H1 (cell line): ENCODE results near the gene NXN. TPM values are rescaled to one million over a fixed set of nuclear protein-coding genes. Genes with fewer than 3 reads are reported as not detected.

Experiments used
- CTCF ChIA-PET: fragments of 300-600 bp; sonication (Branson Sonifier 250); formaldehyde crosslinking; loops from one replicate; lab custom pipeline; 2021; ENCODE audit not compliant: partially characterized antibody; lab: Charles Lee
- POLR2A ChIA-PET: fragments of 300-600 bp; sonication (Branson Sonifier 250); formaldehyde crosslinking; loops from one replicate; lab custom pipeline; 2021; ENCODE audit warnings: inconsistent platforms; ENCODE audit not compliant: partially characterized antibody; lab: Charles Lee
- DNase-seq, 2 experiments: peaks; one replicate each; pipeline versions ENCODE4 v3.0.0 to v3.0.0-alpha.2; 2010 to 2022; ENCODE audit warnings: low spot score in 2 of 2, low read depth in 1 of 2, mixed read lengths in 1 of 2
- FAIRE-seq: peaks from 2 replicates; lab custom pipeline; 2011; peaks lifted over from hg19 to GRCh38; lab: Jason Lieb, UNC
- H2AFZ ChIP-seq: 2 replicates; pipeline ENCODE4 v1.8.1; 2012; ENCODE audit warnings: low read length, inconsistent platforms
- H2AK5ac ChIP-seq: 2 replicates; pipeline ENCODE4 v1.6.1; 2013; ENCODE audit warnings: low read depth, low read length
- H2BK120ac ChIP-seq: replicated peaks from 2 replicates; pipeline ENCODE3; 2013; ENCODE audit warnings: low read depth, low read length, inconsistent platforms
- H2BK12ac ChIP-seq: 2 replicates; pipeline ENCODE4 v1.6.1; 2013; ENCODE audit warnings: low read depth, low read length
- H2BK15ac ChIP-seq: 2 replicates; pipeline ENCODE4 v1.6.1; 2013; ENCODE audit warnings: low read length
- H2BK20ac ChIP-seq: 2 replicates; pipeline ENCODE4 v1.6.1; 2013; ENCODE audit warnings: low read length
- H2BK5ac ChIP-seq: 2 replicates; pipeline ENCODE4 v1.6.1; 2013; ENCODE audit warnings: low read depth, low read length
- H3K14ac ChIP-seq: 2 replicates; pipeline ENCODE4 v1.6.1; 2013; ENCODE audit warnings: inconsistent platforms; ENCODE audit not compliant: insufficient read length
- H3K18ac ChIP-seq: 2 replicates; pipeline ENCODE4 v1.6.1; 2013; ENCODE audit warnings: low read length; ENCODE audit errors: extremely low read depth
- H3K23ac ChIP-seq: 2 replicates; pipeline ENCODE4 v1.6.1; 2013; ENCODE audit warnings: inconsistent platforms; ENCODE audit not compliant: insufficient read length
- H3K23me2 ChIP-seq: 2 replicates; pipeline ENCODE4 v1.6.1; 2013; ENCODE audit warnings: low read depth, low read length
- H3K27ac ChIP-seq: 2 replicates; pipeline ENCODE4 v1.6.1; 2011; ENCODE audit warnings: low read depth, low read length, inconsistent platforms
- H3K27me3 ChIP-seq, 4 experiments: replicated peaks in 1 of 4; 1 replicate in 1 of 4; 2 replicates in 3 of 4; pipeline versions ENCODE4 v1.6.1 to v1.8.1; 2011 to 2013; ENCODE audit warnings: low read length in 3 of 4, mild to moderate bottlenecking in 3 of 4, inconsistent platforms in 2 of 4, mixed read lengths in 2 of 4, moderate library complexity in 1 of 4; ENCODE audit not compliant: control insufficient read depth in 3 of 4, insufficient read depth in 3 of 4; ENCODE audit errors: extremely low read depth in 1 of 4
- H3K36me3 ChIP-seq, 4 experiments: 2 replicates each; pipeline versions ENCODE4 v1.6.1 to v1.8.1; 2011 to 2013; ENCODE audit warnings: mild to moderate bottlenecking in 4 of 4, low read length in 3 of 4, moderate library complexity in 2 of 4, control low read depth in 1 of 4, inconsistent platforms in 1 of 4; ENCODE audit not compliant: insufficient read depth in 4 of 4, control insufficient read depth in 2 of 4
- H3K4ac ChIP-seq: replicated peaks from 2 replicates; pipeline ENCODE3; 2013; ENCODE audit warnings: low read length, low read depth, mixed read lengths, inconsistent platforms; ENCODE audit not compliant: insufficient read length
- H3K4me1 ChIP-seq, 4 experiments: replicated peaks in 1 of 4; 1 replicate in 1 of 4; 2 replicates in 3 of 4; pipeline versions ENCODE4 v1.6.1 to v1.8.1; 2011 to 2013; ENCODE audit warnings: low read length in 3 of 4, inconsistent platforms in 2 of 4, mixed read lengths in 1 of 4; ENCODE audit not compliant: insufficient read depth in 4 of 4, control insufficient read depth in 3 of 4
- H3K4me2 ChIP-seq, 2 experiments: 2 replicates each; pipeline versions ENCODE4 v1.6.1 to v1.8.1; 2011 to 2013; ENCODE audit warnings: low read depth in 2 of 2, low read length in 2 of 2, control low read depth in 1 of 2, inconsistent platforms in 1 of 2, mild to moderate bottlenecking in 1 of 2; ENCODE audit not compliant: insufficient read depth in 1 of 2
- H3K4me3 ChIP-seq, 4 experiments: fragments of 200-600, 300-600 bp in 1 of 4; sonication (generic), shearing (Covaris generic), sonication (Bioruptor Twin) in 1 of 4; 2 replicates each; pipeline versions ENCODE4 v1.5.1 to v1.8.1; 2011 to 2016; ENCODE audit warnings: low read length in 4 of 4, low read depth in 3 of 4, control low read depth in 2 of 4, inconsistent platforms in 2 of 4, mild to moderate bottlenecking in 2 of 4, mixed read lengths in 1 of 4, moderate library complexity in 1 of 4; ENCODE audit not compliant: insufficient read depth in 2 of 4; ENCODE audit errors: extremely low read depth in 1 of 4
- H3K56ac ChIP-seq: replicated peaks from 2 replicates; pipeline ENCODE3; 2013; ENCODE audit warnings: low read depth, mild to moderate bottlenecking, mixed read lengths, low read length, inconsistent platforms; ENCODE audit not compliant: insufficient read length
- H3K79me1 ChIP-seq: 2 replicates; pipeline ENCODE4 v1.6.1; 2013; ENCODE audit warnings: low read depth, low read length, control low read depth
- H3K79me2 ChIP-seq, 2 experiments: 2 replicates each; pipeline versions ENCODE4 v1.6.1 to v1.8.1; 2012 to 2013; ENCODE audit warnings: low read length in 2 of 2, mild to moderate bottlenecking in 2 of 2, inconsistent platforms in 1 of 2; ENCODE audit not compliant: insufficient read depth in 2 of 2, control insufficient read depth in 1 of 2
- H3K9ac ChIP-seq, 4 experiments: replicated peaks in 1 of 4; 1 replicate in 1 of 4; 2 replicates in 3 of 4; pipeline versions ENCODE4 v1.6.1 to v1.8.1; 2011 to 2013; ENCODE audit warnings: low read depth in 3 of 4, low read length in 3 of 4, control low read depth in 2 of 4, mild to moderate bottlenecking in 2 of 4, moderate library complexity in 2 of 4, inconsistent platforms in 1 of 4; ENCODE audit errors: extremely low read depth in 1 of 4
- H3K9me3 ChIP-seq, 2 experiments: 2 replicates each; pipeline versions ENCODE4 v1.6.1 to v1.8.1; 2012 to 2013; ENCODE audit warnings: mild to moderate bottlenecking in 2 of 2, moderate library complexity in 2 of 2, control low read depth in 1 of 2, inconsistent platforms in 1 of 2, low read depth in 1 of 2, low read length in 1 of 2, mixed read lengths in 1 of 2; ENCODE audit not compliant: insufficient read depth in 2 of 2
- H4K20me1 ChIP-seq, 2 experiments: replicated peaks in 1 of 2; 2 replicates each; pipeline versions ENCODE3 to v1.8.1; 2011 to 2013; ENCODE audit warnings: inconsistent platforms in 2 of 2, low read length in 2 of 2, mild to moderate bottlenecking in 1 of 2; ENCODE audit not compliant: insufficient read depth in 2 of 2, control insufficient read depth in 1 of 2
- H4K5ac ChIP-seq: 2 replicates; pipeline ENCODE4 v1.6.1; 2013; ENCODE audit warnings: low read length, low read depth, mixed read lengths, inconsistent platforms; ENCODE audit not compliant: insufficient read length
- H4K8ac ChIP-seq: 2 replicates; pipeline ENCODE4 v1.8.0; 2013; ENCODE audit warnings: mild to moderate bottlenecking, moderate library complexity, low read length, inconsistent platforms; ENCODE audit not compliant: insufficient read depth; ENCODE audit errors: extremely low read depth
- H4K91ac ChIP-seq: replicated peaks from 2 replicates; pipeline ENCODE3; 2013; ENCODE audit warnings: low read length, mixed read lengths, inconsistent platforms; ENCODE audit not compliant: insufficient read length
- BACH1 ChIP-seq: IDR thresholded peaks from 2 replicates; pipeline ENCODE4 v1.6.1; 2012; ENCODE audit warnings: low read length, improper control_type of control experiment
- CREB1 ChIP-seq: IDR thresholded peaks from 2 replicates; pipeline ENCODE4 v1.6.1; 2012; ENCODE audit warnings: inconsistent platforms
- CTBP2 ChIP-seq: IDR thresholded peaks from 2 replicates; pipeline ENCODE4 v1.7.0; 2011; ENCODE audit warnings: borderline replicate concordance, mild to moderate bottlenecking, moderate library complexity, mixed read lengths, low read length; ENCODE audit not compliant: insufficient read depth, insufficient read length
- EZH2 ChIP-seq: fragments of 200-600 bp; sonication (generic); IDR thresholded peaks from 2 replicates; pipeline ENCODE4 v1.7.1; 2012; ENCODE audit warnings: low read depth, mild to moderate bottlenecking, moderate library complexity, low read length, inconsistent platforms; ENCODE audit not compliant: severe bottlenecking
- GABPA ChIP-seq: IDR thresholded peaks from 2 replicates; pipeline ENCODE4 v1.6.1; 2011; ENCODE audit warnings: mild to moderate bottlenecking, low read length, moderate library complexity, borderline replicate concordance; ENCODE audit not compliant: insufficient read depth
- JUN ChIP-seq: IDR thresholded peaks from 2 replicates; pipeline ENCODE4 v1.6.1; 2011; ENCODE audit warnings: low read depth, mild to moderate bottlenecking, improper control_type of control experiment, low read length
- KDM1A ChIP-seq: fragments of 200-600, 300-600 bp; sonication (generic); IDR thresholded peaks from 2 replicates; pipeline ENCODE4 v1.7.1; 2016; ENCODE audit warnings: mild to moderate bottlenecking, low read length, borderline replicate concordance
- KDM4A ChIP-seq: IDR thresholded peaks from one replicate; pipeline ENCODE4 v1.7.1; 2012; ENCODE audit warnings: low read depth, mild to moderate bottlenecking, moderate library complexity, low read length, inconsistent platforms; ENCODE audit not compliant: severe bottlenecking
- NANOG ChIP-seq: IDR thresholded peaks from 2 replicates; pipeline ENCODE4 v1.6.1; 2011; ENCODE audit warnings: low read length, low read depth, mild to moderate bottlenecking, inconsistent platforms; ENCODE audit not compliant: insufficient read depth, poor library complexity, severe bottlenecking
- RBBP5 ChIP-seq: IDR thresholded peaks from 2 replicates; pipeline ENCODE4 v1.7.1; 2012; ENCODE audit warnings: low read depth, mild to moderate bottlenecking, inconsistent platforms, low read length, moderate library complexity, borderline replicate concordance
- RFX5 ChIP-seq: IDR thresholded peaks from 2 replicates; pipeline ENCODE4 v1.6.1; 2011; ENCODE audit warnings: low read depth, low read length, improper control_type of control experiment, borderline replicate concordance
- SIX5 ChIP-seq: IDR thresholded peaks from 2 replicates; pipeline ENCODE4 v1.6.1; 2011; ENCODE audit warnings: mild to moderate bottlenecking, low read depth, low read length
- SP2 ChIP-seq: IDR thresholded peaks from 2 replicates; pipeline ENCODE4 v1.6.1; 2012; ENCODE audit warnings: mild to moderate bottlenecking, low read length, inconsistent platforms
- TAF1 ChIP-seq: IDR thresholded peaks from 2 replicates; pipeline ENCODE4 v1.6.1; 2011; ENCODE audit warnings: mild to moderate bottlenecking, low read depth, low read length
- WGBS, 2 experiments: shearing (Covaris generic) in 1 of 2; methylation state at CpG; one replicate each; pipeline versions ENCODE4 v1.1.6 to v1.1.7; 2013 to 2015; ENCODE audit warnings: low lambda C conversion rate in 2 of 2, mixed read lengths in 2 of 2, inconsistent platforms in 1 of 2, low coverage in 1 of 2, missing lambda C conversion rate in 1 of 2; ENCODE audit not compliant: insufficient replicate concordance in 2 of 2, insufficient coverage in 1 of 2, insufficient read length in 1 of 2; ENCODE audit errors: extremely low coverage in 1 of 2, missing lambda C conversion rate in 1 of 2; 5-methylcytosine and 5-hydroxymethylcytosine counted together
- polyA plus RNA-seq, 7 experiments: library from polyadenylated mRNA; depleted of rRNA in 3 of 7; stranded (reverse) in 5 of 7; unstranded in 2 of 7; fragments of >200 nt in 5 of 7; fragments of 200-250 nt in 2 of 7; gene quantifications; 1 replicate in 5 of 7; 2 replicates in 1 of 7; 4 replicates in 1 of 7; pipeline versions ENCODE4 v1.2.1 to v1.2.3, GENCODE V29; 2011 to 2013; ENCODE audit warnings: missing spikeins in 2 of 7, mixed read lengths in 2 of 7
- total RNA-seq: library from RNA; stranded (reverse); fragmentation: NEBNext Ultra II Directional; extraction: Animal tissue kit (Norgen Biotek cat#: 25700); gene quantifications from 2 replicates; pipeline ENCODE4 v1.2.1, GENCODE V29; 2021

NXN gene
- total and polyA plus RNA-seq, 2 of the 8 experiments (the other 6 are each of a cell fraction or from before 2014, with no cell fraction given), result 94.1 to 107 TPM

- Histone ChIP-seq H4K20me1 (peaks cover 12 to 13% of the 10 kb centered on the region in 2 experiments), H2AK5ac (no peak overlapping the region), H3K23ac (no peak overlapping the region), H2AFZ (no peak overlapping the region), H3K9me3 (no peaks in the 10 kb centered on the region), H2BK20ac (no peak overlapping the region), H2BK5ac (no peak overlapping the region), H3K23me2 (no peaks in the 10 kb centered on the region), H3K18ac (no peak overlapping the region), H2BK120ac (no peak overlapping the region), H3K27ac (no peak overlapping the region), H4K5ac (no peak overlapping the region), H3K79me1 (peaks cover 12% of the 10 kb centered on the region), H4K91ac (no peak overlapping the region), H3K4me3 (no peak overlapping the region), H3K36me3 (no peaks in the 10 kb centered on the region), H3K4me2 (no peak overlapping the region), H2BK12ac (no peak overlapping the region), H3K14ac (no peak overlapping the region), H3K56ac (no peak overlapping the region), H3K79me2 (peaks cover 0 to 36% of the 10 kb centered on the region in 2 experiments; a peak in 2 of 4 replicates), H3K4ac (no peak overlapping the region), H3K9ac (no peak overlapping the region), H2BK15ac (no peak overlapping the region), H3K4me1 (peaks cover 0 to 14% (median 6%) of the 10 kb centered on the region in 4 experiments; a peak in 5 of 7 replicates), H4K8ac (peak overlapping the region; percentile 90; the same call in 1 of the 2 replicates), H3K27me3 (no peaks in the 10 kb centered on the region; a peak in 1 of 7 replicates)
- CTCF ChIA-PET, result interaction anchor here (0.7 to 5.6 kb wide), 4 partner anchors 26 to 144 kb away, joined by 3 to 29 read pairs (median 8); partner anchors contain the start of gene TIMM22
- 87% methylated on average over 9 of the region's 10 CpGs; no CpG with 5 or more reads in 1 of the 2 experiments for WGBS, 2 experiments
- POLR2A ChIA-PET, result interaction anchor here (1.6 kb wide), 1 partner anchor 113 kb away, joined by 3 read pairs; no protein-coding TSS in a partner anchor
- DNase-seq (no peak), FAIRE-seq (no peak)
- TF ChIP-seq RFX5 (no peak), BACH1 (no peak), SIX5 (no peak), CREB1 (no peak), KDM4A (no peak), CTBP2 (no peak), RBBP5 (no peak), JUN (no peak), TAF1 (no peak), NANOG (no peak), GABPA (no peak), EZH2 (no peak), KDM1A (no peak), SP2 (no peak)
Measured at GRCh38 chr17:852349-852748, 127.2 kb downstream of the NXN start.
